ENCODE results near the gene FRMD1. TPM values are rescaled to one million over a fixed set of nuclear protein-coding genes. Genes with fewer than 3 reads are reported as not detected.

Gene FRMD1
- total and polyA plus RNA-seq, 10 of the 15 experiments (the other 5 are each of a cell fraction or from before 2014, with no cell fraction given), result not detected

DNA sequence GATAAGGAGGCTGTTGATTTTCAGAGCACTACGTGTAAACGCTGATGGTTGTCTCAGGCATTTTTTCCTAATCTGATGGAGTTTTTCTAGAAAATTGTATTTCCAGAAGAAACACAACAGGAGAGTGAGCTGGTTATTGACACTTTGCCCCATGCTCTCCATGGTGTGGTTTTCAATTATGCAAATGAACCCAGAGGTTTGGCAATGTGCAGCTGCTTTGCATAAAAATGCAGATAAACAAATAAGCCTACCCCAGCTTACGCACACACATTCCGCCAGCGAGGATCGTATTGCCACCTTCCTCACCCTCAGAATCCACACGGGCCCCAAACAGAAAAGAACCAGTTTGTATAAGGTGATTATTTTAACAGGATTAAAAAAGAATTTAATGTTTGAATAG, 45.1 kb upstream of the FRMD1 start (continued):
- no peak for TF ChIP-seq RB1 (IDR thresholded peaks at IDR 0.05; ENCODE audit: borderline replicate concordance)
- TF ChIP-seq LARP7 (IDR thresholded peaks at IDR 0.05), result no peak
- TF ChIP-seq SMARCA5 (IDR thresholded peaks at IDR 0.05), result no peak

DNA sequence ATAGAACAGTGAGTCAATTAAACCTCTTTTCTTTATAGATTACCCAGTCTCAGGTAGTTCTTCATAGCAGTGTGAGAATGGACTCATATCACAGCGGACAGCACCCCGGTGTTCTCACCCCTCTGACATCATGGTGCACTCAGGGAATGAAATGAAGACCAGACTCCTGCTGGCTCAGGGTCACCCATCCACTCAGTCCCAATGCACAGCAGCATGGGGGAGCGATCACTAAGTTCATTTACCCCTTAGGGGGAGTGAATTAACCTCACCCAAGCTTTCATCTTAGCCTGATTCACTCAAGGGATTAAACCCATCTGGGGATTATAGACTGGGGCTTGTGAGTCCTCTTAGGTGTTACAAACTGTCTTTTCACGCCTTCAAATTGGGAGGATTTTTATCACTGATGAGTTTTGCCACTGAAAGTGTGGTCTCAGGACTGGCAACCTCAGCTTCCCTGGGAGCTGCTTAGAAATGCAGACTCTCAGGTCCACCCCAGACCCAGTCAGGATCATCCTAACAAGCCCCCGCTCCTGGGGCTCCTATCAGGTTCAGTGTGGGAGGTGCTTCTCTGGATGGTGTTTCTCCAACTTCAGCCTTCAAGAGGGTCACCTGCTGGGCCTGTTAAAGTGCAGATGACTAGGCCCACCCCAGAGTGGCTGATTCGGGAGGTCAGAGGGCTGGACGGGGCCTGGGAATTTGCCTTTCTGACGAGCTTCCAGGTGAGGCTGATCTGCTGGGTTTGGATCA, 44.3 kb upstream of the FRMD1 start:
- no peaks in the 10 kb centered on the region for H4K20me1 ChIP-seq (ENCODE audit: control insufficient read depth, insufficient read depth)
- H3K9me3 ChIP-seq (replicated peaks; ENCODE audit: control insufficient read depth, insufficient read depth, low read length), result no peaks in the 10 kb centered on the region
- H2AFZ ChIP-seq (ENCODE audit: control insufficient read depth, low read depth, low read length), result no peak overlapping the region
- RAD21 ChIA-PET (ENCODE audit: unreplicated experiment), result no interaction called here
- no peak overlapping the region for H3K9ac ChIP-seq (ENCODE audit: control insufficient read depth, insufficient read depth, low read length)
- H3K27ac ChIP-seq (ENCODE audit: control insufficient read depth, insufficient read depth), result no peak overlapping the region
- no peaks in the 10 kb centered on the region for H3K36me3 ChIP-seq (ENCODE audit: control insufficient read depth in 2 of 2, insufficient read depth in 2 of 2, low read length in 1 of 2)
- in situ Hi-C loops (cut with MboI) (no loop called here), intact Hi-C loops (cut with micrococcal nuclease; ENCODE audit: unreplicated experiment) (no loop called here)
- CTCF ChIA-PET, result no interaction called here
- POLR2A ChIA-PET, result no interaction called here
- no peak overlapping the region for H3K4me2 ChIP-seq (ENCODE audit: control insufficient read depth, insufficient read depth)
- no peak overlapping the region for H3K4me3 ChIP-seq
- TF ChIP-seq, protein P1, sequence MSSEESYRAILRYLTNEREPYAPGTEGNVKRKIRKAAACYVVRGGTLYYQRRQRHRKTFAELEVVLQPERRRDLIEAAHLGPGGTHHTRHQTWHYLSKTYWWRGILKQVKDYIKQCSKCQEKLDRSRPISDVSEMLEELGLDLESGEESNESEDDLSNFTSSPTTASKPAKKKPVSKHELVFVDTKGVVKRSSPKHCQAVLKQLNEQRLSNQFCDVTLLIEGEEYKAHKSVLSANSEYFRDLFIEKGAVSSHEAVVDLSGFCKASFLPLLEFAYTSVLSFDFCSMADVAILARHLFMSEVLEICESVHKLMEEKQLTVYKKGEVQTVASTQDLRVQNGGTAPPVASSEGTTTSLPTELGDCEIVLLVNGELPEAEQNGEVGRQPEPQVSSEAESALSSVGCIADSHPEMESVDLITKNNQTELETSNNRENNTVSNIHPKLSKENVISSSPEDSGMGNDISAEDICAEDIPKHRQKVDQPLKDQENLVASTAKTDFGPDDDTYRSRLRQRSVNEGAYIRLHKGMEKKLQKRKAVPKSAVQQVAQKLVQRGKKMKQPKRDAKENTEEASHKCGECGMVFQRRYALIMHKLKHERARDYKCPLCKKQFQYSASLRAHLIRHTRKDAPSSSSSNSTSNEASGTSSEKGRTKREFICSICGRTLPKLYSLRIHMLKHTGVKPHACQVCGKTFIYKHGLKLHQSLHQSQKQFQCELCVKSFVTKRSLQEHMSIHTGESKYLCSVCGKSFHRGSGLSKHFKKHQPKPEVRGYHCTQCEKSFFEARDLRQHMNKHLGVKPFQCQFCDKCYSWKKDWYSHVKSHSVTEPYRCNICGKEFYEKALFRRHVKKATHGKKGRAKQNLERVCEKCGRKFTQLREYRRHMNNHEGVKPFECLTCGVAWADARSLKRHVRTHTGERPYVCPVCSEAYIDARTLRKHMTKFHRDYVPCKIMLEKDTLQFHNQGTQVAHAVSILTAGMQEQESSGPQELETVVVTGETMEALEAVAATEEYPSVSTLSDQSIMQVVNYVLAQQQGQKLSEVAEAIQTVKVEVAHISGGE (CRISPR knock-in tag; IDR thresholded peaks at IDR 0.05), result no peak
- TF ChIP-seq EZH2 (IDR thresholded peaks at IDR 0.05; ENCODE audit: borderline replicate concordance, control insufficient read depth, low read depth, low read length), result no peak
- TF ChIP-seq, protein P2, sequence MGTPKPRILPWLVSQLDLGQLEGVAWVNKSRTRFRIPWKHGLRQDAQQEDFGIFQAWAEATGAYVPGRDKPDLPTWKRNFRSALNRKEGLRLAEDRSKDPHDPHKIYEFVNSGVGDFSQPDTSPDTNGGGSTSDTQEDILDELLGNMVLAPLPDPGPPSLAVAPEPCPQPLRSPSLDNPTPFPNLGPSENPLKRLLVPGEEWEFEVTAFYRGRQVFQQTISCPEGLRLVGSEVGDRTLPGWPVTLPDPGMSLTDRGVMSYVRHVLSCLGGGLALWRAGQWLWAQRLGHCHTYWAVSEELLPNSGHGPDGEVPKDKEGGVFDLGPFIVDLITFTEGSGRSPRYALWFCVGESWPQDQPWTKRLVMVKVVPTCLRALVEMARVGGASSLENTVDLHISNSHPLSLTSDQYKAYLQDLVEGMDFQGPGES (IDR thresholded peaks at IDR 0.05), result no peak
- TF ChIP-seq MYC (IDR thresholded peaks at IDR 0.05; ENCODE audit: insufficient read depth, insufficient read length, insufficient replicate concordance, low read length, severe bottlenecking), result no peak
- TF ChIP-seq, protein P3, sequence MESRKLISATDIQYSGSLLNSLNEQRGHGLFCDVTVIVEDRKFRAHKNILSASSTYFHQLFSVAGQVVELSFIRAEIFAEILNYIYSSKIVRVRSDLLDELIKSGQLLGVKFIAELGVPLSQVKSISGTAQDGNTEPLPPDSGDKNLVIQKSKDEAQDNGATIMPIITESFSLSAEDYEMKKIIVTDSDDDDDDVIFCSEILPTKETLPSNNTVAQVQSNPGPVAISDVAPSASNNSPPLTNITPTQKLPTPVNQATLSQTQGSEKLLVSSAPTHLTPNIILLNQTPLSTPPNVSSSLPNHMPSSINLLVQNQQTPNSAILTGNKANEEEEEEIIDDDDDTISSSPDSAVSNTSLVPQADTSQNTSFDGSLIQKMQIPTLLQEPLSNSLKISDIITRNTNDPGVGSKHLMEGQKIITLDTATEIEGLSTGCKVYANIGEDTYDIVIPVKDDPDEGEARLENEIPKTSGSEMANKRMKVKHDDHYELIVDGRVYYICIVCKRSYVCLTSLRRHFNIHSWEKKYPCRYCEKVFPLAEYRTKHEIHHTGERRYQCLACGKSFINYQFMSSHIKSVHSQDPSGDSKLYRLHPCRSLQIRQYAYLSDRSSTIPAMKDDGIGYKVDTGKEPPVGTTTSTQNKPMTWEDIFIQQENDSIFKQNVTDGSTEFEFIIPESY (IDR thresholded peaks at IDR 0.05), result no peak
- TF ChIP-seq, protein P4, sequence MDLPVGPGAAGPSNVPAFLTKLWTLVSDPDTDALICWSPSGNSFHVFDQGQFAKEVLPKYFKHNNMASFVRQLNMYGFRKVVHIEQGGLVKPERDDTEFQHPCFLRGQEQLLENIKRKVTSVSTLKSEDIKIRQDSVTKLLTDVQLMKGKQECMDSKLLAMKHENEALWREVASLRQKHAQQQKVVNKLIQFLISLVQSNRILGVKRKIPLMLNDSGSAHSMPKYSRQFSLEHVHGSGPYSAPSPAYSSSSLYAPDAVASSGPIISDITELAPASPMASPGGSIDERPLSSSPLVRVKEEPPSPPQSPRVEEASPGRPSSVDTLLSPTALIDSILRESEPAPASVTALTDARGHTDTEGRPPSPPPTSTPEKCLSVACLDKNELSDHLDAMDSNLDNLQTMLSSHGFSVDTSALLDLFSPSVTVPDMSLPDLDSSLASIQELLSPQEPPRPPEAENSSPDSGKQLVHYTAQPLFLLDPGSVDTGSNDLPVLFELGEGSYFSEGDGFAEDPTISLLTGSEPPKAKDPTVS (IDR thresholded peaks at IDR 0.05; ENCODE audit: low read depth, low read length), result no peak
- no peak for TF ChIP-seq HDAC6 (IDR thresholded peaks at IDR 0.05; ENCODE audit: unreplicated experiment)
- SMC1A ChIA-PET (ENCODE audit: uncharacterized antibody, unreplicated experiment), result no interaction called here
- WGBS (ENCODE audit: insufficient coverage, insufficient replicate concordance, low lambda C conversion rate, missing lambda C conversion rate), result 27% methylated on average over 8 of the region's 8 CpGs
- H3K79me2 ChIP-seq (ENCODE audit: control insufficient read depth, insufficient read depth, low read length), result no peaks in the 10 kb centered on the region
- H3K4me1 ChIP-seq (ENCODE audit: control insufficient read depth, insufficient read depth, low read length), result no peaks in the 10 kb centered on the region
- no peaks in the 10 kb centered on the region; a peak in 1 of 4 replicates for H3K27me3 ChIP-seq (replicated peaks in 1 of 2; ENCODE audit: control insufficient read depth in 2 of 2, insufficient read depth in 2 of 2, low read length in 1 of 2)
- BruUV-seq (replicated peaks), result no TSS peak
- ATAC-seq (no peak), FAIRE-seq (no peak), DNase-seq (ENCODE audit: low read depth, low spot score) (no peak)
